Jurkat, Clone E6-1 (cell line): ENCODE results near the gene FILIP1.
"Not testable (repeated sequence)": the region's sequence is repeated elsewhere in the genome, so short reads cannot be mapped to it uniquely, and the experiment has no call there.

Experiments
- DNase-seq: peaks from one replicate; pipeline ENCODE4 v3.0.0-alpha.2; 2011; ENCODE audit warnings: low read depth, low spot score
- H3K4me3 ChIP-seq: 2 replicates; pipeline ENCODE4 v1.5.1; 2011; ENCODE audit warnings: mild to moderate bottlenecking, low read length, control low read depth, moderate library complexity

Gene FILIP1

GRCh38 chr6:75428204-75428603 lies 65.4 kb downstream of the FILIP1 start:
- no peak for DNase-seq
- no peak overlapping the region for H3K4me3 ChIP-seq

- DNase-seq, result no peak
- no peak overlapping the region for H3K4me3 ChIP-seq
Observed at GRCh38 chr6:75427329-75427728, 66.3 kb downstream of the FILIP1 start.

- DNase-seq, result no peak
- H3K4me3 ChIP-seq, result no peak overlapping the region
Observed at GRCh38 chr6:75424618-75425548, 68.7 kb downstream of the FILIP1 start.

GRCh38 chr6:75423386-75423785 lies 70.2 kb downstream of the FILIP1 start:
- no peak overlapping the region for H3K4me3 ChIP-seq
- no peak for DNase-seq

- no peak overlapping the region for H3K4me3 ChIP-seq
Observed at GRCh38 chr6:75422024-75422639, 71.5 kb downstream of the FILIP1 start.

GRCh38 chr6:75421316-75422023 lies 72.1 kb downstream of the FILIP1 start:
- H3K4me3 ChIP-seq, result no peak overlapping the region
- no peak for DNase-seq

More at GRCh38 chr6:75422024-75422639, 71.5 kb downstream of the FILIP1 start:
- DNase-seq, result no peak

GRCh38 chr6:75419980-75420379 lies 73.6 kb downstream of the FILIP1 start:
- no peak for DNase-seq

GRCh38 chr6:75419416-75419815 lies 74.2 kb downstream of the FILIP1 start:
- DNase-seq, result no peak
- H3K4me3 ChIP-seq, result no peak overlapping the region

More at GRCh38 chr6:75419980-75420379, 73.6 kb downstream of the FILIP1 start:
- no peak overlapping the region for H3K4me3 ChIP-seq

GRCh38 chr6:75418233-75418632 lies 75.4 kb downstream of the FILIP1 start:
- DNase-seq, result no peak

GRCh38 chr6:75416443-75416842 lies 77.2 kb downstream of the FILIP1 start:
- DNase-seq, result no peak

More at GRCh38 chr6:75418233-75418632, 75.4 kb downstream of the FILIP1 start:
- no peak overlapping the region for H3K4me3 ChIP-seq

GRCh38 chr6:75415804-75416203 lies 77.8 kb downstream of the FILIP1 start:
- no peak for DNase-seq

More at GRCh38 chr6:75416443-75416842, 77.2 kb downstream of the FILIP1 start:
- no peak overlapping the region for H3K4me3 ChIP-seq

GRCh38 chr6:75414445-75415021 lies 79.1 kb downstream of the FILIP1 start:
- DNase-seq, result no peak
- H3K4me3 ChIP-seq, result no peak overlapping the region

More at GRCh38 chr6:75415804-75416203, 77.8 kb downstream of the FILIP1 start:
- H3K4me3 ChIP-seq, result no peak overlapping the region

- DNase-seq, result no peak
- no peak overlapping the region for H3K4me3 ChIP-seq
Observed at GRCh38 chr6:75412969-75413662, 80.5 kb downstream of the FILIP1 start.

GRCh38 chr6:75410564-75410963 lies 83.0 kb downstream of the FILIP1 start:
- H3K4me3 ChIP-seq, DNase-seq: not testable (repeated sequence)

GRCh38 chr6:75409928-75410327 lies 83.7 kb downstream of the FILIP1 start:
- H3K4me3 ChIP-seq, result no peak overlapping the region
- DNase-seq, result no peak

GRCh38 chr6:75409286-75409685 lies 84.3 kb downstream of the FILIP1 start:
- DNase-seq, result no peak
- no peak overlapping the region for H3K4me3 ChIP-seq

GRCh38 chr6:75403563-75404080 lies 90.0 kb downstream of the FILIP1 start:
- DNase-seq, result no peak
- H3K4me3 ChIP-seq, result no peak overlapping the region

GRCh38 chr6:75402296-75402695 lies 91.3 kb downstream of the FILIP1 start:
- DNase-seq, result no peak

More at GRCh38 chr6:75402296-75402695, 91.3 kb downstream of the FILIP1 start:
- no peak overlapping the region for H3K4me3 ChIP-seq
